ENCODE measurements around the gene ERCC4.

GRCh38 chr16:13983625-13984024 lies 63.7 kb downstream of the ERCC4 start:
- no peak for TF ChIP-seq POLR2AphosphoS5 (IDR thresholded peaks at IDR 0.05)
- TF ChIP-seq CTCF (IDR thresholded peaks at IDR 0.05) = no peak
- TF ChIP-seq EP300 (IDR thresholded peaks at IDR 0.05) = no peak
